ENCODE measurements around the gene PLEKHG4B. TPM values are rescaled to one million over a fixed set of nuclear protein-coding genes. Genes with fewer than 3 reads are reported as not detected.
"Not testable (repeated sequence)": the region's sequence is repeated elsewhere in the genome, so short reads cannot be mapped to it uniquely, and the experiment has no call there.

PLEKHG4B gene
- polyA plus RNA-seq, 1 of the 3 experiments (the other 2 are of a cell fraction), result 0.18 TPM

- H3K9me2 ChIP-seq, result no peaks in the 10 kb centered on the region
- no peak overlapping the region for H2AFZ ChIP-seq (ENCODE audit: low read depth)
- WGBS (ENCODE audit: low lambda C conversion rate), result 100% methylated on average over 5 of the region's 14 CpGs
- POLR2A ChIA-PET, result no interaction called here
- H3K4me2 ChIP-seq, result no peak overlapping the region
- H3K4me3 ChIP-seq (ENCODE audit: low read depth in 2 of 2, low read length in 1 of 2), result no peak overlapping the region
- H3K27me3 ChIP-seq (ENCODE audit: insufficient read depth), result no peaks in the 10 kb centered on the region
- H3F3A ChIP-seq (replicated peaks; ENCODE audit: insufficient read depth), result no peaks in the 10 kb centered on the region
- no peaks in the 10 kb centered on the region; the same call in 1 of the 2 replicates for H4K20me1 ChIP-seq (ENCODE audit: insufficient read depth)
- CTCF ChIA-PET, result no interaction called here
- H3K4me1 ChIP-seq (ENCODE audit: control insufficient read depth in 1 of 2, insufficient read depth in 2 of 2, low read depth in 1 of 2, low read length in 1 of 2), result no peaks in the 10 kb centered on the region
- TF ChIP-seq FOXJ3 (CRISPR knock-in tag; IDR thresholded peaks at IDR 0.05), result no peak
- TF ChIP-seq USF2 (IDR thresholded peaks at IDR 0.05; ENCODE audit: borderline replicate concordance, low read depth, low read length), result no peak
- TF ChIP-seq SMC3 (IDR thresholded peaks at IDR 0.05; ENCODE audit: low read depth, low read length), result no peak
- TF ChIP-seq POLR2AphosphoS5 (IDR thresholded peaks at IDR 0.05; ENCODE audit: low read depth, low read length), result no peak
- no peak for TF ChIP-seq RFX5 (IDR thresholded peaks at IDR 0.05; ENCODE audit: low read length)
- TF ChIP-seq NRF1 (IDR thresholded peaks at IDR 0.05; ENCODE audit: low read depth, low read length), result no peak
- TF ChIP-seq PBX3 (IDR thresholded peaks at IDR 0.05), result no peak
- TF ChIP-seq NFIC (IDR thresholded peaks at IDR 0.05; ENCODE audit: borderline replicate concordance), result no peak
- H3K79me2 ChIP-seq (ENCODE audit: insufficient read depth), result peaks cover 3% of the 10 kb centered on the region; the same call in 1 of the 2 replicates
- DNase-seq, result no peak
- peaks cover 44 to 52% of the 10 kb centered on the region in 2 experiments for H3K36me3 ChIP-seq (replicated peaks in 1 of 2; ENCODE audit: control insufficient read depth in 1 of 2, insufficient read depth in 2 of 2, low read length in 1 of 2)
- no peak overlapping the region for H3K9ac ChIP-seq
- H3K27ac ChIP-seq (ENCODE audit: low read depth in 2 of 2, low read length in 1 of 2), result no peak overlapping the region
- no peaks in the 10 kb centered on the region for H3K9me3 ChIP-seq
Measured at GRCh38 chr5:230711-231110, 138.7 kb downstream of the PLEKHG4B start.

GRCh38 chr5:231661-232060, 139.7 kb downstream of the PLEKHG4B start:
- ChIA-PET POLR2A (no interaction called here), CTCF (no interaction called here)
- H3K9ac ChIP-seq, result no peak overlapping the region

GRCh38 chr5:233426-233825, 141.5 kb downstream of the PLEKHG4B start:
- DNase-seq; H3K4me2 ChIP-seq; H3K9me2 ChIP-seq; CTCF ChIA-PET; POLR2A ChIA-PET; H3K27me3 ChIP-seq (ENCODE audit: insufficient read depth); H3F3A ChIP-seq (replicated peaks; ENCODE audit: insufficient read depth); H3K9me3 ChIP-seq; H3K4me1 ChIP-seq (ENCODE audit: control insufficient read depth in 1 of 2, insufficient read depth in 2 of 2, low read depth in 1 of 2, low read length in 1 of 2); H3K79me2 ChIP-seq (ENCODE audit: insufficient read depth); H2AFZ ChIP-seq (ENCODE audit: low read depth); H3K27ac ChIP-seq (ENCODE audit: low read depth in 2 of 2, low read length in 1 of 2); H3K4me3 ChIP-seq (ENCODE audit: low read depth in 2 of 2, low read length in 1 of 2); H4K20me1 ChIP-seq (ENCODE audit: insufficient read depth); H3K9ac ChIP-seq: not testable (repeated sequence)
- peaks cover 25 to 43% of the 10 kb centered on the region in 2 experiments for H3K36me3 ChIP-seq (replicated peaks in 1 of 2; ENCODE audit: control insufficient read depth in 1 of 2, insufficient read depth in 2 of 2, low read length in 1 of 2)
- WGBS (ENCODE audit: low lambda C conversion rate), result 93% methylated on average over 20 of the region's 20 CpGs

More at GRCh38 chr5:231661-232060, 139.7 kb downstream of the PLEKHG4B start:
- Histone ChIP-seq H3K36me3 (replicated peaks in 1 of 2; ENCODE audit: control insufficient read depth in 1 of 2, insufficient read depth in 2 of 2, low read length in 1 of 2) (peaks cover 34 to 49% of the 10 kb centered on the region in 2 experiments), H3F3A (replicated peaks; ENCODE audit: insufficient read depth) (no peaks in the 10 kb centered on the region), H3K27ac (ENCODE audit: low read depth in 2 of 2, low read length in 1 of 2) (no peak overlapping the region), H4K20me1 (ENCODE audit: insufficient read depth) (no peaks in the 10 kb centered on the region; the same call in 1 of the 2 replicates), H3K9me3 (no peaks in the 10 kb centered on the region), H2AFZ (ENCODE audit: low read depth) (no peak overlapping the region), H3K4me2 (no peak overlapping the region), H3K9me2 (no peaks in the 10 kb centered on the region), H3K27me3 (ENCODE audit: insufficient read depth) (no peaks in the 10 kb centered on the region), H3K79me2 (ENCODE audit: insufficient read depth) (peaks cover 3% of the 10 kb centered on the region; the same call in 1 of the 2 replicates), H3K4me3 (ENCODE audit: low read depth in 2 of 2, low read length in 1 of 2) (no peak overlapping the region), H3K4me1 (ENCODE audit: control insufficient read depth in 1 of 2, insufficient read depth in 2 of 2, low read depth in 1 of 2, low read length in 1 of 2) (no peaks in the 10 kb centered on the region)
- TF ChIP-seq JUND (IDR thresholded peaks at IDR 0.05) (no peak), EP300 (IDR thresholded peaks at IDR 0.05; ENCODE audit: borderline replicate concordance in 1 of 2, low read depth in 1 of 2, low read length in 1 of 2) (no peak), POLR2AphosphoS5 (IDR thresholded peaks at IDR 0.05; ENCODE audit: low read depth, low read length) (no peak), USF2 (IDR thresholded peaks at IDR 0.05; ENCODE audit: borderline replicate concordance, low read depth, low read length) (no peak), RXRA (IDR thresholded peaks at IDR 0.05; ENCODE audit: borderline replicate concordance, low read depth) (no peak), USF1 (IDR thresholded peaks at IDR 0.05; ENCODE audit: borderline replicate concordance, low read depth) (no peak), MAX (IDR thresholded peaks at IDR 0.05; ENCODE audit: low read depth) (no peak), GABPA (IDR thresholded peaks at IDR 0.05; ENCODE audit: low read depth) (no peak), FOXJ3 (CRISPR knock-in tag; IDR thresholded peaks at IDR 0.05) (no peak), MXI1 (IDR thresholded peaks at IDR 0.05; ENCODE audit: low read depth, low read length) (no peak), FOXM1 (IDR thresholded peaks at IDR 0.05; ENCODE audit: low read depth) (no peak)
- 95% methylated on average over 13 of the region's 13 CpGs for WGBS (ENCODE audit: low lambda C conversion rate)
- DNase-seq, result no peak

All from SK-N-SH (cell line).